Liver (tissue), 9 donors: ENCODE data around the gene DNAJC15. TPM values are rescaled to one million over a fixed set of nuclear protein-coding genes. Genes with fewer than 3 reads are reported as not detected.

Experiments
- DNase-seq: peaks from one replicate; pipeline ENCODE4 v3.0.0-alpha.2; 2017; ENCODE audit warnings: low spot score
- H3K27ac ChIP-seq, 2 donors: one replicate each; pipeline ENCODE4 v1.7.0; 2013; ENCODE audit warnings: inconsistent platforms in 2 of 2, low read length in 2 of 2, control low read depth in 1 of 2, low read depth in 1 of 2, mild to moderate bottlenecking in 1 of 2
- H3K27me3 ChIP-seq, 4 donors: one replicate each; pipeline versions ENCODE4 v1.6.1 to v1.7.0; 2013; ENCODE audit warnings: low read length in 3 of 4, inconsistent platforms in 1 of 4, mild to moderate bottlenecking in 1 of 4, moderate library complexity in 1 of 4; ENCODE audit not compliant: control insufficient read depth in 4 of 4, insufficient read depth in 4 of 4
- H3K36me3 ChIP-seq, 4 donors: one replicate each; pipeline versions ENCODE4 v1.6.1 to v1.7.0; 2013; ENCODE audit warnings: low read length in 3 of 4, mild to moderate bottlenecking in 3 of 4, low read depth in 1 of 4, moderate library complexity in 1 of 4; ENCODE audit not compliant: control insufficient read depth in 4 of 4, insufficient read depth in 3 of 4
- H3K4me1 ChIP-seq, 4 donors: one replicate each; pipeline versions ENCODE4 v1.6.1 to v1.7.0; 2013; ENCODE audit warnings: low read length in 3 of 4, mild to moderate bottlenecking in 3 of 4, moderate library complexity in 1 of 4; ENCODE audit not compliant: control insufficient read depth in 4 of 4, insufficient read depth in 4 of 4
- H3K4me3 ChIP-seq, 3 donors: one replicate each; pipeline versions ENCODE4 v1.6.1 to v1.7.0; 2013; ENCODE audit warnings: low read length in 3 of 3, control low read depth in 1 of 3, low read depth in 1 of 3, mild to moderate bottlenecking in 1 of 3
- H3K9ac ChIP-seq, 2 donors: one replicate each; pipeline ENCODE4 v1.7.0; 2013; ENCODE audit warnings: low read length in 2 of 2, mild to moderate bottlenecking in 2 of 2, moderate library complexity in 2 of 2, control low read depth in 1 of 2, low read depth in 1 of 2
- H3K9me3 ChIP-seq, 4 donors: one replicate each; pipeline versions ENCODE4 v1.6.1 to v1.7.0; 2013; ENCODE audit warnings: low read length in 3 of 4; ENCODE audit not compliant: control insufficient read depth in 4 of 4
- ATF3 ChIP-seq: IDR thresholded peaks from 2 replicates; pipeline ENCODE4 v1.6.1; 2016; ENCODE audit warnings: antibody characterized with exemption
- CTCF ChIP-seq: fragments of 150-350 bp; IDR thresholded peaks from 2 replicates; pipeline ENCODE4 v1.5.1; 2017; ENCODE audit warnings: improper control_type of control experiment, low read depth, low read length; ENCODE audit not compliant: missing input control
- EGR1 ChIP-seq, 2 donors: IDR thresholded peaks; 2 replicates each; pipeline ENCODE4 v1.6.1; 2016 to 2018; ENCODE audit warnings: antibody characterized with exemption in 2 of 2, low read depth in 2 of 2
- FOXA1 ChIP-seq: IDR thresholded peaks from 2 replicates; pipeline ENCODE4 v1.6.1; 2016; ENCODE audit warnings: antibody characterized with exemption
- FOXA2 ChIP-seq: IDR thresholded peaks from 2 replicates; pipeline ENCODE4 v1.6.1; 2016; ENCODE audit warnings: antibody characterized with exemption
- JUND ChIP-seq, 2 donors: IDR thresholded peaks; 2 replicates each; pipeline ENCODE4 v1.6.1; 2016; ENCODE audit warnings: antibody characterized with exemption in 2 of 2
- NR2F2 ChIP-seq: IDR thresholded peaks from 2 replicates; pipeline ENCODE4 v1.6.1; 2016; ENCODE audit warnings: antibody characterized with exemption
- RAD21 ChIP-seq, 2 donors: IDR thresholded peaks; 2 replicates each; pipeline ENCODE4 v1.6.1; 2016; ENCODE audit warnings: antibody characterized with exemption in 2 of 2, mild to moderate bottlenecking in 2 of 2
- REST ChIP-seq: IDR thresholded peaks from 2 replicates; pipeline ENCODE4 v1.6.1; 2016; ENCODE audit warnings: antibody characterized with exemption, mild to moderate bottlenecking
- RXRA ChIP-seq, 2 donors: IDR thresholded peaks; 2 replicates each; pipeline ENCODE4 v1.6.1; 2017 to 2018; ENCODE audit warnings: antibody characterized with exemption in 2 of 2, mild to moderate bottlenecking in 1 of 2
- SP1 ChIP-seq: IDR thresholded peaks from 2 replicates; pipeline ENCODE4 v1.6.1; 2018; ENCODE audit warnings: antibody characterized with exemption, mild to moderate bottlenecking
- TAF1 ChIP-seq: conservative IDR thresholded peaks from 2 replicates; pipeline ENCODE4 v1.6.1; 2016; ENCODE audit warnings: antibody characterized with exemption, mild to moderate bottlenecking
- YY1 ChIP-seq: IDR thresholded peaks from 2 replicates; pipeline ENCODE4 v1.6.1; 2016; ENCODE audit warnings: antibody characterized with exemption, mild to moderate bottlenecking
- ZBTB33 ChIP-seq: IDR thresholded peaks from 2 replicates; pipeline ENCODE4 v1.6.1; 2016; ENCODE audit warnings: antibody characterized with exemption
- WGBS: extraction: QIAGEN DNeasy Blood & Tissue Kit; methylation state at CpG from one replicate; pipeline ENCODE4 v1.1.7; 2013; 5-methylcytosine and 5-hydroxymethylcytosine counted together
- polyA plus RNA-seq, 2 donors: library from polyadenylated mRNA; stranded (reverse) in 1 of 2; unstranded in 1 of 2; fragments of 200-250 nt in 1 of 2; fragments of >200 nt in 1 of 2; fragmentation: Nextera tagmentation in 1 of 2; extraction: Ambion mirVana in 1 of 2; gene quantifications; one replicate each; pipeline versions ENCODE4 v1.2.1 to v1.2.3, GENCODE V29; 2013 to 2015
- total RNA-seq, 2 donors: library from RNA; depleted of rRNA; stranded (reverse); fragments of >200 nt; gene quantifications; one replicate each; pipeline ENCODE4 v1.2.3, GENCODE V29; 2014
- donor health status: healthy.
- donor health status: healthy.
- donor health status: healthy.
- donor health status: healthy.
- donor health status: healthy.

Gene DNAJC15
- total and polyA plus RNA-seq, 4 donors, result 5.8 to 55.4 (median 14.0) TPM

- H3K36me3 ChIP-seq, result no peaks in the 10 kb centered on the region
- H3K9me3 ChIP-seq, result no peaks in the 10 kb centered on the region
- peaks cover 0 to 10% (median 2%) of the 10 kb centered on the region in 4 donors for H3K4me1 ChIP-seq
- H3K27me3 ChIP-seq, result no peaks in the 10 kb centered on the region
- no peak for DNase-seq
- no peak overlapping the region for H3K4me3 ChIP-seq
- H3K9ac ChIP-seq, result no peak overlapping the region
- H3K27ac ChIP-seq, result no peak overlapping the region
- WGBS, result 91% methylated on average over 1 of the region's 1 CpG
- TF ChIP-seq YY1 (no peak), ATF3 (no peak), JUND (IDR thresholded peaks at IDR 0.05) (no peak), EGR1 (IDR thresholded peaks at IDR 0.05; ENCODE audit: low read depth in 2 of 2) (no peak), RAD21 (IDR thresholded peaks at IDR 0.05) (no peak), REST (no peak), FOXA1 (no peak), RXRA (IDR thresholded peaks at IDR 0.05) (no peak), TAF1 (no peak), CTCF (no peak), SP1 (no peak), FOXA2 (no peak)
Observed at GRCh38 chr13:43077461-43077860, 54.1 kb downstream of the DNAJC15 start.

GRCh38 chr13:43077906-43078305 lies 54.5 kb downstream of the DNAJC15 start:
- H3K36me3 ChIP-seq, result no peaks in the 10 kb centered on the region
- WGBS, result 87% methylated on average over 4 of the region's 4 CpGs
- H3K27ac ChIP-seq, result no peak overlapping the region
- TF ChIP-seq SP1 (no peak), JUND (IDR thresholded peaks at IDR 0.05) (no peak), ATF3 (no peak), FOXA1 (no peak), NR2F2 (no peak), YY1 (no peak), ZBTB33 (no peak), EGR1 (IDR thresholded peaks at IDR 0.05; ENCODE audit: low read depth in 2 of 2) (no peak)
- peaks cover 0 to 8% (median 1%) of the 10 kb centered on the region in 4 donors for H3K4me1 ChIP-seq
- no peak overlapping the region for H3K9ac ChIP-seq
- H3K27me3 ChIP-seq, result no peaks in the 10 kb centered on the region
- H3K4me3 ChIP-seq, result no peak overlapping the region
- H3K9me3 ChIP-seq, result no peaks in the 10 kb centered on the region
- DNase-seq, result no peak
